ENCODE data around the gene DCC. TPM values are rescaled to one million over a fixed set of nuclear protein-coding genes. Genes with fewer than 3 reads are reported as not detected.

The DCC gene
- polyA plus RNA-seq, 1 experiment = 0.67 TPM

DNA sequence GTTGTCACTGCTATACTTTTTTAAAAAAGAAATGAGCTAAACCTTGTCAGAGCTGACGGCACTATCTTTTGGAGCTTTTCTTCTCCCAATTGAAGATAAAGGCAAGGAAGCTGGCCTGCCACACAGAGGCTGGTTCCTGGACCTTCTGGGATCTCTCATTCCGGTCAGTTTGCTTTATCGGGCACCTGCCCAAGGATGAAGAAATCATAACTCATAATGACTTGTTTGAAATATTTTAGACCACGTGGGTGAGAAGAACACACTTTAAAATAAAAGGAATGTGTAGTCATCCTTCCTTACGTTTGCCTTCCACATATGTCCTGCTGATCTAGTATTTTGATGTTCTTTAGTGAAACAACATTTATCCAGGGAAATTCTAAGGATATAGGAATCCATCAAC, 535.7 kb downstream of the DCC start:
- ChIA-PET POLR2A (no interaction called here), CTCF (no interaction called here)
- Histone ChIP-seq H3K9me3 (ENCODE audit: control insufficient read depth, insufficient read depth, low read length) (no peaks in the 10 kb centered on the region; the same call in 1 of the 2 replicates), H3K4me3 (ENCODE audit: low read depth, low read length) (no peak overlapping the region), H3K27me3 (ENCODE audit: control insufficient read depth, insufficient read depth, low read length) (no peaks in the 10 kb centered on the region), H3K27ac (ENCODE audit: low read depth, low read length) (no peak overlapping the region)
- no peak for DNase-seq (ENCODE audit: low read depth, low spot score)
- no peak for TF ChIP-seq CTCF (IDR thresholded peaks at IDR 0.05; ENCODE audit: low read depth, low read length)

DNA sequence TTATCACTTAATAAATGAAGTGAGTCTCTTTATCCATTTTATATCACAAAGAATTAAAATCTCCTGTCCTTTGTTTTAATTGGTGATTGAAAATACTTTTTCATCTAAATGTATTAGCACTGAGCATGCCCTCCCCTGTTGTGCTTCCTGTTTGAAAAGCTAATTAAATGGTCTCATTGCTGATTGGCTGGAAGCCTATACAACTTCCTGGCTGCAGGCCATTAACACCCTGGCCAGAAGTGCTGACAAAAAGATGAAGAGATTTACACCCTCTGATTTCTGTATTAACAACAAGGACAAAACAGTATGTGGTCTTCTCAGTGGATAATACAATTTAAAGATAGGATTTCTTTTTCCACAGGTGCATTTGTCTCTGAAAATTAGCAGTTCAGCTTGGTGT, 548.0 kb downstream of the DCC start:
- POLR2A ChIA-PET = no interaction called here
- Histone ChIP-seq H3K9me3 (ENCODE audit: control insufficient read depth, insufficient read depth, low read length) (peaks cover 7% of the 10 kb centered on the region; the same call in 1 of the 2 replicates), H3K27me3 (ENCODE audit: control insufficient read depth, insufficient read depth, low read length) (no peaks in the 10 kb centered on the region), H3K27ac (ENCODE audit: low read depth, low read length) (no peak overlapping the region), H3K4me3 (ENCODE audit: low read depth, low read length) (no peak overlapping the region)
- TF ChIP-seq CTCF (IDR thresholded peaks at IDR 0.05; ENCODE audit: low read depth, low read length) = no peak
- no peak for DNase-seq (ENCODE audit: low read depth, low spot score)
- CTCF ChIA-PET = no interaction called here

- Histone ChIP-seq H3K27me3 (ENCODE audit: control insufficient read depth, insufficient read depth, low read length) (no peaks in the 10 kb centered on the region), H3K27ac (ENCODE audit: low read depth, low read length) (no peak overlapping the region), H3K9me3 (ENCODE audit: control insufficient read depth, insufficient read depth, low read length) (no peaks in the 10 kb centered on the region), H3K4me3 (ENCODE audit: low read depth, low read length) (no peak overlapping the region)
- no peak for DNase-seq (ENCODE audit: low read depth, low spot score)
- POLR2A ChIA-PET = no interaction called here
- CTCF ChIA-PET = no interaction called here
- TF ChIP-seq CTCF (IDR thresholded peaks at IDR 0.05; ENCODE audit: low read depth, low read length) = no peak
These were observed 554.8 kb downstream of the DCC start for GRCh38 chr18:52894801-52895200.

GRCh38 chr18:52897611-52898484, 557.9 kb downstream of the DCC start:
- TF ChIP-seq CTCF (IDR thresholded peaks at IDR 0.05; ENCODE audit: low read depth, low read length) = no peak
- POLR2A ChIA-PET = no interaction called here
- Histone ChIP-seq H3K27me3 (ENCODE audit: control insufficient read depth, insufficient read depth, low read length) (no peaks in the 10 kb centered on the region), H3K9me3 (ENCODE audit: control insufficient read depth, insufficient read depth, low read length) (no peaks in the 10 kb centered on the region), H3K4me3 (ENCODE audit: low read depth, low read length) (no peak overlapping the region), H3K27ac (ENCODE audit: low read depth, low read length) (no peak overlapping the region)
- CTCF ChIA-PET = no interaction called here
- no peak for DNase-seq (ENCODE audit: low read depth, low spot score)

DNA sequence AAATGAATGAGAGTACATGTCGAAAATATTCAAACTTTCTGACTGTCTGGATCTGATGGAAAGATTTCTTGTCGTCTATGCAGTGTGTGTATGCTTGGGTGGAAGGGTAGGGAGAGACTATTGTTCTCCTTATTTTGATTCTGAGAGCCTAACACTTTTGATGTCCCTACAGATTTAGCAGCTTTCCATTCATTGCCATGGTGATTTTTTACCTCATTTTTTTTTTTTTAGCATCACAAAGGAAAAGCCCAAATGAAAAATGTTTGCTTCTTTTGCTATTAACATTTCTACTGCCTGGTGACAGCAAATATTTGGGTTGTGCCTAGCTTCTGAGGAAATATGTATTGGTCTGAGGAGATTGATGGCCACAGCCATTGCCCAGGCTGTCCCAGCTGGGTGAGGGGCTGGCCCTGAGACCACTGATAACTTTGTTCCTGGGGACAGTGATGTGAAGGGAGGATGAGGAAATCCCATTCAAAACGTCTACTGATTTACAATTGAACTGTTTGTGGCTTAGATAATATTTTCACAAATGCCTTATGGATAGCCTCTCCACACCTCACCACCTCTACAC, 558.6 kb downstream of the DCC start:
- TF ChIP-seq CTCF (IDR thresholded peaks at IDR 0.05; ENCODE audit: low read depth, low read length) = no peak
- CTCF ChIA-PET = no interaction called here

More for the DNA sequence above, 558.6 kb downstream of the DCC start:
- Histone ChIP-seq H3K27ac (ENCODE audit: low read depth, low read length) (no peak overlapping the region), H3K9me3 (ENCODE audit: control insufficient read depth, insufficient read depth, low read length) (no peaks in the 10 kb centered on the region), H3K4me3 (ENCODE audit: low read depth, low read length) (no peak overlapping the region), H3K27me3 (ENCODE audit: control insufficient read depth, insufficient read depth, low read length) (no peaks in the 10 kb centered on the region)
- POLR2A ChIA-PET = no interaction called here
- no peak for DNase-seq (ENCODE audit: low read depth, low spot score)

All from AG04450 (cell line).